Islet of Langerhans (tissue), 1 donor: ENCODE data around the gene PNLDC1.
A peak's percentile ranks its signal among the peaks of the same experiment; 100 is the strongest.
"Not testable (repeated sequence)": the region's sequence is repeated elsewhere in the genome, so short reads cannot be mapped to it uniquely, and the experiment has no call there.

Experiments
- FAIRE-seq: peaks from one replicate; lab custom pipeline; 2011; peaks lifted over from hg19 to GRCh38; lab: Jason Lieb, UNC

Gene PNLDC1

DNA sequence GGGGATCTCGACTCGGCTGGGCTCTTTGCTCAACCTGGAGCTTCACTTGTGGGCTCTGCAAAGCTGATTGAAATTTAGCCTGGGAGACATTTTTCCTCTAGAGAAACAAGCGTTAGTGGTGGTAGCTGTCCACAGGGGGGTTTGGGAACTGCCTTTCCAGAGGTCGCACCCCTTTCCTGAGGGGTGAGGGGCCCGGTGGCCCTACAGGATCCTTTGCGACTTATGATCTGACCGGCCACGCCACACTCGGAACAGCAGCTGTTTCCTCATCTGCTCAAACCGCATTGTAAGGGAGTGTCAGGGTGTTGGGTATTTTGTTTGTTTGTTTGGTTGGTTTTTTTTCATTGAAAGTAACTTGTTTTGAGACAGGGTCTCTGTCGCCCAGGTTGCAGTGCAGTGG is 21.0 kb downstream of the PNLDC1 start:
- no peak for FAIRE-seq

DNA sequence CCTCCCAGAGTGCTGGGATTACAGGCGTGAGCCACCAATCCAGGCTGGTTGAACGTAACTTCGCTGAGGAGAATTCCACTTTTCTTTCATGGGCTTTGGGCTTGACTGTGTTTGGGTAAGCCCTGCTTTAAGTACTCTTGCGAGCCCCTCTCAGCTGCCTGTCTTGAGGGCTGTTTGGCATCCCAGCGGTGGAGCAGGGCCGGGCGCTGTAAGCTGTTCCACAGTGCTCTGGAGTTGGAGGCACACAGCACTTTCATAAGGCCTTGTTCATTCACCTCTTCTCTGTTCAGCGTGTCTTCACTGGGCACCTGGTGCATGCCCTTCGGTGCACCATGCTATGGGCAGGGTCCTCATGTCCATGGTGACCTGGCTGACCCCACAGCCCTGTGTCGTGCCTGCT is 21.6 kb downstream of the PNLDC1 start:
- no peak for FAIRE-seq

DNA sequence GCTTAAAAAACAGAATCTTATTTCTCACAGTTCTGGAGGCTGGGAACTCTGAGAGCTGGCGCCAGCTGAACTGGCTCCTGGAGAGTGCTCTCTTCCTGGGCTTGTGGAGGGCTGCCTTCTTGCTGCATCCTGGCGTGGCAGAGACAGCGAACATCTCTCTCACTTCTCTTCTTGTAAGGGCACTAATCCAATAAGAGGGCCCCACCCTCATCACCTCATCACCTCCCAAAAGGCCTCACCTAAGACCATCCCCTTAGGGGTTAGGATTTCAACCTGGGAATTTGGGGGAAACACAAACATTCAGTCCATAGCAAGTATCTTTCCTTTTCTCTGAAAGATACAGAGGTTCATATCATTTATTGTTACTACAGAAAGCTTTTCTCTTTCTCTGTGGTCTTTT is 23.9 kb downstream of the PNLDC1 start:
- FAIRE-seq, result no peak

DNA sequence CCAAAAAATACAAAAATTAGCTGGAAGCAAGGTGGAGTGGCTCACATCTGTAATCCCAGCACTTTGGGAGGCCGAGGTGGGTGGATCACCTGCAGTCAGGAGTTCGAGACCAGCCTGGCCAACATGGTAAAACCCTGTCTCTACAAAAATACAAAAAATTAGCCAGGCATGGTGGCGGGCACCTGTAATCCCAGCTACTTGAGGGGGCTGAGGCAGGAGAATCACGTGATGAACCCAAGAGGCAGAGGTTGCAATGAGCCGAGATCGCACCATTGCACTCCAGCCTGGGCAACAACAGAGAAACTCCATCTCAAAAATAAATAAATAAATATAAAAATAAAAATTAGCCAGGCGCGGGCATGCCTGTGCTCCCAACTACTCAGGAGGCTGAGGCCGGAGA is 24.6 kb downstream of the PNLDC1 start:
- not testable (repeated sequence) for FAIRE-seq

DNA sequence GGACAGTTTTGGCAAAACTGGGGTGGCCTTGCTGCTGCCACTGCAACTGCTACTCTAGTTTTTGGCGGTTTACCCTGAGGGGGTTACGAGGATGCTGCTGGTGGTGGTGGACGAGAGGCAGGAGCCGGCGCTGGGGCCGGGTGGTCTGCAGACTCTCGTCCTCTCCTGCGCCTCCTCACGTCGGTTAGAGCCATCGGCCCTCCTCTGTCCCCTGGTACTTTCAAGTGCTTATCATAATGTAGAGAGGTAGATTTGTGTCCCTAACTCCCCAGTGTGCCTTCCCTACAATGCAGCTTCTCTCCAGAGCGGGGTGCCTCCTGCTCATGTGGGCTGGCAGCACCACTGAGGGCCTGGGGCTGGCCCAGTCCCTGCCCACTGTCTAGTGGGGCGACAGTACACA is 25.9 kb downstream of the PNLDC1 start:
- no peak for FAIRE-seq

DNA sequence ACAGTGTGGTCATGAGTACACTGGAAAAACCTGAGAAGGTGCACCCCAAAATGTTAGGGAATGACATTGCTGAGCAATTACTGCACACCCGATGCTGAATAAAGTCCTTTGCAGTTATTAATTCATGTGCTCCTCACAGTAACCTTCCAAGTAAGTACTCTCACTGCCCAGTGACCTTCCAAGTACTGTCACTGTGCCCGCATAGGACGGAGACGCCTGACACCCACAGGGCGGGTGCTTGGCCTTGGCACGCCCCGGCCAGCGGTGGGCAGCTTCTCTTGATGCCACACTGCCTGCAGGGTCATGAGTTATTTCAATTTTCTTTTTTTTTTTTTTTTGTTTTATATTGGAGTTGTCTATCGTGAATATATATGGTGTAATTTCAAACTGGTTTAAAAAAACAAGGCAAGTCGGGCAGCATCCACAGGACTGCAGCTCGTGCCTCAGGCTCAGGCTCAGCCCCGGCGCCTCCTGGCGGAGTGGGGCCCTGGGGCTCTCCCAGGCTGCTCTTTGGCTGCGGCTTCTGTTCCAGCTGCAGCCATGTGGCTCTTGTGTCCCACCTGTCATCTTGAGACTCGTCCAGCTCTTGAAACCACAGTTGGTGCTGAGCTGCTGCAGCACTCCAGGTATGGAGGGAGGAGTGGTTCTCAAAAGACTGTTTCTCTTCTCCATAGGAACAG is 27.0 kb downstream of the PNLDC1 start:
- FAIRE-seq, result no peak

DNA sequence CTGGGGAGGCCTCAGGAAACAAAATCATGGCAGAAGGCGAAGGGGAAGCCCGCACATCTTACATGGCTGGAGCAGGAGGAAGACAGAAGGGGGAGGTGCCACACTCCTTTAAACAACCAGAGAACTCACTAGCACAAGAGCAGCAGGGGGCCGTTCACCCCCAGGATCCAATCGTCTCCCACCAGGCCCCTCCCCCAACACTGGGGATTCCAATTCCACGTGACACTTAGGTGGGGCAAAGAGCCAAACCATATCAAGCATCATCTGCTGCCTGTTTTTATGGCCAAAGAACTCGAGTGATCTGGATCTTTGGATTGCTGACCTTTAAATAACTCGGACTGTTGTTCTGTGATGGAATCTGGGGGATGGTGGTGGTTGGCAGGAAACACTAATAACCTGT is 28.0 kb downstream of the PNLDC1 start:
- FAIRE-seq, result no peak

DNA sequence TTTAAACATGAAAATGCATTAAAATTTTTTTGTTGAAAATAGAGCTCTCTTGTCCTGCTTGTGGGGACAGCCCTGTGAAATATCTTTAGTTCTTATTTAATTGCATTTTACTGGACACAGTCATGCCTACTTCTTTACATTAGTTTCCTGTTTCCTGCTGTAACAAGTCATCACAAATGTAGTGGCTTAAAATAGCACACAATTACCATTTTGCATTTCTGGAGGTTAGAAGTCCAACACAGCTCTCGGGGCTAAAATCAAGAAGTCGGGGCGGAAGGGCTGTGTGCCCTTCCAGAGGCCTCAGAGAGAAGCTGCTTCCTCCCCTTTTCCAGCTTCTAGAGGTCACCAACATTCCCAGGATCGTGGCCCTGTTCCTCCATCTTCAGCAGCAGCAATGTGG is 29.4 kb downstream of the PNLDC1 start:
- FAIRE-seq, result no peak

DNA sequence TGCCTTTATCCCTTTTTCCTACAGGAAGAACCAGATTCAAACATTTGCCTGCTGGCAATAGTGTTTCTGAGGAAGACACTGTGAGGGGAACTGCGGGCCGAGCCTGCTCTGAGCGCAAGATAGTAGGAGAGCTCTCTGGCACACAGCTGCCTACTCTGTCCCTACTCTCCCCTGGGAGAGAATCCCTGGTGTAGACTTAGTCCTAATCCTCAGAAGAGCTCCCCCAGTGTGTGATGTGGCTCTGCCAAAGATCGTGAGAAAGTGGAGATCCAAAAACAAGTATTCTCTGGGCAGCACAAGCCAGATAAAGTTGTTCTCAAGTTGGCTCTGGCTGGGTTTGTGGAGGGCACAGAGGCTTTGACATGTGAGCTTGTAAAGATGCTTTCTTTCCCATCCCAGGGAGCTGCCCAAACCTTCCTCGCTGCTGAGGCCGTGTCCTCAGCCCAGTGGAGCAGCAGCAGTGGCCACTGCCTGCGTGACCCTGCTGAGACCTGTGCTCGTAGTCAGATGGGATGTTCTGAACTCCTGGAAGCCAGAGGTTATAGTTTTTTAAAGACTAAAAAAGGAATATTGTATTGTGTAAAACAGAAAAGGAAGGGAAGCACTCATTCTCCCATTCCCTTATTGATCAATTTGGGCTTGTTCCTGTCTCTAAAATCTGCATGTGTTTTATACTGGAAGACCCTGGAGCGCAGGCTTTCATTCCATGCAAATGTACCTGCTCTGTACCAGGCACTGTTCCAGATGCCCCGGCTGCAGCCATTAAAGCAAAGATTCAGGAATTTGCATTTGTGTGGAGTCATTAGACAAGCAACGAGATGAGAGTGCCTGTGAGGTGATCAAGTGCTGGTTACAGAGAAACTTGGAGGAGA is 30.7 kb downstream of the PNLDC1 start:
- no peak for FAIRE-seq

DNA sequence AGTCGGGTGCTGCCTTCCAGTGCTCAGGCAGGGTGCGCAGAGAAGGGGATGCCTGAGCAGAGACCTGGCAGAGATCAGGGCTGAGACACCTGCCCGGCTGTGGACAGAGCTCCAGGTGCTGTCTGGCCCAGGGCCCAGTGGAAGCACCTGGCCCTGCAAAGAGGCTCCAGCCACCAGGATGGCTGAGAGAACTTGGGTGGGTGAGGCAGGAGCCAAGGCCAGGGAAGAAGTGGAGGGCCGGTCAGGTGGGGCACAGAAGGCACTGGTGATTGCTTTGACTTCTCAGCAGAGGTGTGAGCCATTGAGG is 31.2 kb downstream of the PNLDC1 start:
- FAIRE-seq, result no peak

DNA sequence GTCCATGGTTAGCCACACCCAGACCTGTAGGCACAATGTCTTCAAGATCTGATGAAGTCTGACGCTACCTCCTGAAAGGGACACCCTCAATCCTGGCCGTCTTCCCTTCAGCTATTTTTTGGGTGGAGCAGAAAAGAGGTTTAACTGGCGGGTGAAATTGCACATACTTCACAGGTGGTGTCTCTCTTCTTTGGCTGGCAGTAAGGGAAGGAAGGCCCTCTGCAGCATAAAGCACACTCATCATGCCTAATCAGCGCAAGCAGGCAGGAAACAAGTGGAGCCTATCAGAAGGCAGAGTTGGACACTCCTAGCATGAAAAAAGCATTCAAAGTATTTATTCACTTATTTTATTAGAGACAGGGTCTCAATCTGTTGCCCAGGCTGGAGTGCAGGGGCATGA is 32.9 kb downstream of the PNLDC1 start:
- no peak for FAIRE-seq

DNA sequence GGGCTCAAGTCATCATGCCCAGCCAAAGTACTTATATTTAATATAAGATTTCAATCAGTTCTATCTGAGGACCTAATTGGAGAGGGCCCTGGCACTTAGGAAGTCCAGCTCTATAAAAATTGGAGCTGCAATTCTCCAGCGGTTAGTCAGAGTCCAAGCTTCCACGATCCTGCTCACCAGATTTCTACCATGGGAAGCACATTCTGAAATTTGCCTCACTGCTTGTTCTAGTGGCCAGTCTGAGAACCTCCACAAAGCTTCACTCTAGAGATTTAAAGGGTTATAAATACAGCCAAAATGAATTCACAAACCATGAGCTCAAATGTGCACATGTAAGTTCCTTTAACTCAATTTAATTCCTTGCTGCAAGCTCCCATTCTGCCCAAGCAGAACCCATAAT is 33.5 kb downstream of the PNLDC1 start:
- no peak for FAIRE-seq

DNA sequence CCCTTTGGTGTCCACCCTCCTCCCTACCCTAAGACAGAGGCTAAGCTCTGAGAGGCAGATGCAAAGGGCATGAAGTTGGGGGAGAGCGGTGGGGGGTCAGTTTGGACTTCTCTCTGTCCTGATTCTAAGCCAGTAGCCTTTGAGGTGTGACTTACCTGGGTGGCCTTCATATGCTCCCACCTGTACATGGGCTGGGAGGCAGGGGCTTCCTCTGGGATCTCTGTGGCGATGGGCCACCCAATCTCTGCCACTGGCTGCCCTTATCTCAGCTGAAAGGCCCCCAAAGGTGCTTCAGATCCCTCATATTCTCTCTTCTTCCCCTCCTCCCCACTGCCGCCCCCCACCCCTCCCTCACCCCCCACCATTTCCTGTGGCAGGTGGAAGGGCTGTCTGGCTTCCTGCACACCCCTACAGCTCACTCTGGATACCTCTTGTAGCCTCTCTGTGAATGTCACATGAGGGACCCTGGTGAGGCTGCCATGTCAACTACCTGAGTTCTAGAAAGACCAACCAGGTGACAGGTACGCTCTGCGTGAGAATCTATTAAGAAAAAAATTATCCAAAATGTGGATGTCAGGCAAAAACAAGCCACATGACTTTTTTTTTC is 34.0 kb downstream of the PNLDC1 start:
- FAIRE-seq, result no peak

DNA sequence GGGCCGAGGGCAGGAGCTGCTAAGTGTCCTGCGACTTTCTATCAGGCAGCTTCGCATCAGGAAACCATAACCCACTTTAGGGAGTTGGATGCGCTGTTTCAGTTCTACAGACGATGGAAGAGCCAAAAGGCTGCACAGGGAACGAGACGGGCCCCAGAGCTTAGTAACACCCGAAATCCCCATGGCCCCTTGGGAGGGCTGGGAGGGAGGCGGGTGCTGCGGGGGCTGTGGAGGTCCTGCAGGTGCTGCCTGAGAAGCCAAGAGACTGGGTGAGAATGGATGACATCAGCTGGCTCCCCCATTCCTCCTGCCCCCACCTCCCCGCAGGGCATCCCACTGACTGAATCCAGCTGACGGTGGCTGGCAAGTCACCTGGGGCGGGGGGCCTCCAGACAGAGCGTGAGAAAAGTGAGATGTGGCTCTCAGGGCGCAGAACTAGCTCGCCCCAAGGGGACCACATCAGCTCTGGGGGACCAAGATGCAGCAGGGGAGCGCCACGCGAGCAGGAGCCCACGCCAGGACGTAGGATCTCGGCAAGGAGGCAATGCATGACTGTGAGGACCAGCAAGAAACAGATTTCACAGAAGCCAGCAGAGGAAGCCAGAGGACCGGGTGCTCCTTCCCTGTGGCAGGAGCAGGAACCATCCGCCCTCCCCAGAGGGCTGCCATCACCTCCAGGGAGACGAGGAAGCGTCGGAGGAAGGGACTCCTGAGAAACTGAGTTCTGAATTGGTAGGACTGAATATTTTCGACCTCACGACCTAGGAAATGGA is 36.8 kb downstream of the PNLDC1 start:
- no peak for FAIRE-seq

DNA sequence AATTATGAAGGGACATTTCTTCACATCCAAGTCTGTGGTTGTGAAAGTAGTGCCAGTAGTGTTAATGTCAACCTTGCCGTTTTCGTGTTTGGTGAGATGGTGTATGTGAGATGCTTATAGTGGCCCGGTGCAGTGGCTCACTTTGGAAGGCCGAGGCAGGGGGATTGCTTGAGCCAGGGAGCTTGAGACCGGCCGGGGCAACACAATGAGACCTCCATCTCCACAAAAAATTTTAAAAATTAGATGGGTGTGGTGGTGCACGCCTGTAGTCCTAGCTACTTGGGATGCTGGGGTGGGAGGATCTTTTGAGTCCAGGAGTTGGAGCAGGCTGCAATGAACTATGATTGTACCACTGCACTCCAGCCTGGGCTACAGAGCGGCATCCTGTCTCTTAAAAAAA is 37.4 kb downstream of the PNLDC1 start:
- FAIRE-seq, result no peak

DNA sequence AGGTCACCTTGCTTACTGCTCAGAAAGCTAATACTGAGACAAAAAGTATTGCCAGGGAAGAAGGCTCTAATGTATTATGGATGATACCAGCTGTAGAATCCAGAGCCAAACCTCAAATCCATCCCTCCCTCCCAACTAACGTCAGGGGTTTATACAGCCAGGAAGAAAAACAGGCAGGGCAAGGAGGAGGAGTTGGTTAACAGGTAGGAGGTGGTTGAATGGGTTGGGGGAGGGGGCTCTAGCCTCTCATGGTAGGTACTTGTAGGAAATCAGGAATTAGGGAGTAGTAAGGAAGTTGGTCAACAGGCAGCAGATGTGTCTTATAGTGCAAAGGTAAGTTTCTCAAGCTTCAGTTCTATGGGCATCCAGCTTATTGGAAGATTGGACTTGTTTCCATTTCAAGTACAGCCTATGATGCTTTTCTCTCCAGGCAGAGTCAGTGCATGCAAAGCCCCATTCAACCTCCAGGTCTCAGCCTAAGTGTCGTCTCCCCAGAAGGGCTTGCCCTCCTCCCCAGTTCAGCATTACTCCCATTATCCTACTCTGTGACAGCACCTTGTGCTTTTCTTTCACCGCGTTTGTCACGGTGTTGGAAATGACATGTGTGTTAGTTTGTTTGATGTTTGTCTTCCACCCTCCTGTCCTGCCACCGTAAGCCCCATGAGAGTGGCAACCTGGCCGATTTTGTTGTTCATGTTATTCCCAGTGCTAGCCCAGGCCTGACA is 38.1 kb downstream of the PNLDC1 start:
- FAIRE-seq, result no peak

DNA sequence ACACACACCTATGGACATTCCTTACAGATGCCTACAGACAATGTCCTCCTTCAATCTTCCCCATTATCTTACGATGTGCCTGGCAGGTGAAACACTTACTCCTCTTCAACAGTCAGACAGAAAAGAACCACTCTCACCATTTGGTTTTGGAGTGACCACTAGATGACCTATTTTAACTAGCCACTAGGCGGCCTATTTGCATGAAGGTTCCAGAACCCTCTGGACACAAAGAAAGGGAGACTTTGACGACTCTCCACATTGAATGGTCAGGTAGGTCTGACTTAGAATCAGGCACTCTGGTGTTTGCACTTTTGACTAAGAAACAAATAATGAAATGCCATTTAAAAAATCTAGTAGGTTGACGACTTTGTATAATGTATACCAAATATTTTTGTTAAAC is 42.0 kb downstream of the PNLDC1 start:
- FAIRE-seq, result no peak

DNA sequence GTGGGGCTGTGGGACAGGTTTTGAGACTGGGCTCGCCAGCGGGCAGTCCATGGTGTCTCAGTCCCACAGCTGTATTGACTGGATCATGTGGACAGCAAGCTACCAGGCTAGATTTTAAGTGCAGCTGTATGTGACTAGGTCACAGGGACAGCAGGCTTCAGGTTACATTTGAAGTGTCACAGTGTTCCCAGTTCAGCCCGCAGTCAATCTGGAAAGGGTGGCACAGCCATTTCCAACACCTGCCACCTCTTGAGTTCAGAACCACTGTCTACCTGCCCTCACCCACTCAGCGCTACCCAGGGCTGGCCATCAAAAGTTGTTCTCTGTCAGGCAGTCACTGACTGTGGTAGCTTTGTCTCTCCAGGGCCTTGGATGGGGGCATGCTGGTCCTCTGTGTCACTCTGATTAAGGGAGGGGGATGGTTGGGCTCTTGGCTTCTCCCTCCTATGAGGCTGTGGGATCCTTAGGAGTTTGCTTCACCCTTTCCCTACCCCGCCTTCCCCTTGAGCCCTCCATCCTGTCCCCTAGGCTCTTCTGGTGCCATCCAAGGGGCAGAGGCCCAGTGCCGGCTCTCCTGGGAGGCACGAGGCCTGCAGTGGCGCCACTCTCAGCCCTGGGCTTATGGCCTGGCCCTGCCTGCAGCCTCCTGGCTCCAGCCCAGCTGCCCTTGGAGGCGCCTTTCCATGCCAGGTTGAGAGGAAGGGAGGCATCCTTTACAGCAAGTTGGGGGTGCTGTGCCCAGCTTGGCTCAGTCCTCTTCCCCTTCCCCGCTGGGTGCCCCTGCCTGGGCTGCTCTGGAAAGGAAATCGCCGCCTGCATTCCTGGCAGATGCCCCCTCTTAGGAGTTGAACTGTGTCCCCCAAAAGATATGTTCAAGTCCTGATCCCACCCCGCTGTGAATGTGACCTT is 44.9 kb downstream of the PNLDC1 start:
- FAIRE-seq, result no peak

DNA sequence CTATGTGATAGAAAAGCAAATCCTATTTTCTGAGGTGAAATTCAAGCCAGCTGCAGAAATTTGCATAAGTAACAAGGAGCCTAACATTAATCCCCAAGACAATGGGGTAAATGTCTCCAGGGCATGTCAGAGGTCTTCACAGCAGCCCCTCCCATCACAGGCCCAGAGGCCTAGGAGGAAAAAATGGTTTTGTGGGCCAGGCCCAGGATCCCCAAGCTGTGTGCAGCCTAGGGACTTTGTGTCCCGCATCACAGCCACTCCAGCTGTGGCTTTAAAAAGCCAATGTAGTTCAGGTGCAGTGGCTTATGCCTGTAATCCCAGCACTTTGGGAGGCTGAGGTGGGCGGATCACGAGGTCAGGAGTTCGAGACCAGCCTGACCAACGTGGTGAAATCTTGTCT is 48.5 kb downstream of the PNLDC1 start:
- not testable (repeated sequence) for FAIRE-seq

DNA sequence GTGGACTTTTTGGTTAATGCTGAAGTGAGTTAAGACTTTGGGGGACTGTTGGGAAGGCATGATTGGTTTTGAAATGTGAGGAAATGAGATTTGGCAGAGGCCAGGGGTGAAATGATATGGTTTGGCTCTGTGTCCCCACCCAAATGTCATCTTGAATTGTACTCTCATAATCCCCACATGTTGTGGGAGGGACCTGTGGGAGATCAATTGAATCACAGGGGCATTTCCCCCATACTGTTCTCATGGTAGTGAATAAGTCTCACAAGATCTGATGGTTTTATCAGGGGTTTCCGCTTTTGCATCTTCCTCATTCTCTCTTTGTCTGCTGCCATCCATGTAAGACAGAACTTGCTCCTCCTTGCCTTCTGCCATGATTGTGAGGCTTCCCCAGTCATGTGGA is 49.8 kb downstream of the PNLDC1 start:
- FAIRE-seq, result not testable (repeated sequence)

DNA sequence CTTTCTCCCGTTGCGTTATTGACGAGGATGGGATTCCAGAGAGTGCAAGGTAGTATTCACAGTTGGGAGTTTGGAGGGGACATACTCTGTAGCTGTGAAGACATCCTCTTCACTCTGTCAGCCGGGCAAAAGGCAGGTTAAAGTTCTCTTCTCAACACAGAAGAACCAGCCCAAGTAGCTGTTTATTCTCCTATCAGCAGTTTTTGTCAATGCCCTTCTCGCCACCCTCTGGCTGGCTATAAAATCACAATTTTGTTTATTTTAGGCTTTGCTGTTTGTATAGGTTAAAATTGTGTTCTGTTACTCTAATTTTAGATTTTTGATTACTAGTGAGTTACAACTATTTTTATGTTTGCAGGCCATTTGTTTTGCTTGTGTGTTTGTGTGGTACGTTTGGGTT is 52.8 kb downstream of the PNLDC1 start:
- peak; percentile 5 for FAIRE-seq
